ENCODE results near the gene PTPRM.

DNA sequence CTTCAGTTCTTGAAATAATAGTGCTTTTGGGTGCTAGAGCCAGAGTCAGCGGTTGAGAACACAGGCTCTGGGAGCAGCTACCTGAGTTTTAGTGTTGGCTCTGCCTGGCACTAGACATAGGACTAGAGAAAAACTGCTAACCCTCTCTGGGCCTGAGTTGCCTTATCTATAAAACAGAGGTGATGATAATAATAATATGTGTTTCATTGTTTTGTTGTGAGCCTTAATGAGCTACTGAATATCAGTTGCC is 391.7 kb downstream of the PTPRM start:
- TF ChIP-seq YY1 (IDR thresholded peaks at IDR 0.05; ENCODE audit: insufficient read depth, insufficient read length): no peak
- TF ChIP-seq ZNF274 (IDR thresholded peaks at IDR 0.05; ENCODE audit: low read depth, low read length): no peak
- TF ChIP-seq SUZ12 (IDR thresholded peaks at IDR 0.05; ENCODE audit: extremely low read depth, insufficient read depth, insufficient read length): no peak
